H1 (cell line): Measurements from ENCODE around the gene KLHL33.

Source experiments
- CREB1 ChIP-seq: IDR thresholded peaks from 2 replicates; pipeline ENCODE4 v1.6.1; 2012; ENCODE audit warnings: inconsistent platforms
- CTCF ChIP-seq, 3 experiments: IDR thresholded peaks; 1 replicate in 2 of 3; 2 replicates in 1 of 3; pipeline versions ENCODE4 v1.5.1 to v1.6.1; 2011; ENCODE audit warnings: low read length in 3 of 3, mild to moderate bottlenecking in 3 of 3, inconsistent platforms in 2 of 3, low read depth in 1 of 3, moderate library complexity in 1 of 3; ENCODE audit not compliant: insufficient read depth in 1 of 3; ENCODE audit errors: control extremely low read depth in 1 of 3
- EP300 ChIP-seq, 2 experiments: IDR thresholded peaks; 1 replicate in 1 of 2; 2 replicates in 1 of 2; pipeline ENCODE4 v1.6.1; 2011 to 2012; ENCODE audit warnings: low read depth in 2 of 2, low read length in 2 of 2, mild to moderate bottlenecking in 2 of 2, borderline replicate concordance in 1 of 2, inconsistent platforms in 1 of 2, moderate library complexity in 1 of 2
- EZH2 ChIP-seq: fragments of 200-600 bp; sonication (generic); IDR thresholded peaks from 2 replicates; pipeline ENCODE4 v1.7.1; 2012; ENCODE audit warnings: low read depth, mild to moderate bottlenecking, moderate library complexity, low read length, inconsistent platforms; ENCODE audit not compliant: severe bottlenecking
- GABPA ChIP-seq: IDR thresholded peaks from 2 replicates; pipeline ENCODE4 v1.6.1; 2011; ENCODE audit warnings: mild to moderate bottlenecking, low read length, moderate library complexity, borderline replicate concordance; ENCODE audit not compliant: insufficient read depth
- RAD21 ChIP-seq, 2 experiments: IDR thresholded peaks in 1 of 2; conservative IDR thresholded peaks in 1 of 2; 2 replicates each; pipeline ENCODE4 v1.6.1; 2011; ENCODE audit warnings: low read depth in 2 of 2, low read length in 2 of 2, improper control_type of control experiment in 1 of 2, inconsistent platforms in 1 of 2, mild to moderate bottlenecking in 1 of 2, moderate library complexity in 1 of 2
- TAF1 ChIP-seq: IDR thresholded peaks from 2 replicates; pipeline ENCODE4 v1.6.1; 2011; ENCODE audit warnings: mild to moderate bottlenecking, low read depth, low read length
- TBP ChIP-seq: IDR thresholded peaks from 2 replicates; pipeline ENCODE4 v1.6.1; 2011; ENCODE audit warnings: low read depth, low read length, improper control_type of control experiment
- TF ChIP-seq, protein P1 (sequence below): IDR thresholded peaks from 2 replicates; pipeline ENCODE4 v1.6.1; 2012; ENCODE audit warnings: inconsistent platforms

DNA sequence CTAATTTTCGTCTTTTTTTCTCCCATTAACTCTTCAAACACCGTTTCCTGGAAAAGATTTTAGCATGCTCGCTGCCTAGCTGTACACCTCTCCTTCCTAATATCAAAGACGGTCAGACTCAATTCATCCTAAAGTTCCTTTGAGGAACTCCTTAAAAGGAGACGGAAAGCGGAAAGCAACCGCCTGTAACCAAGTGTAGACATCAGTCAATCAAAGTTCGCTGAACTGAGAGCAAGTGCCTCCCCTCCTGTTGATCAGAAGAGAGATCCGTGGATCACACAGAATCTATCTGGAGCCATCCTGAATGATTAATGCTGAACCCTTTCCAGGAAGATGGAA is 22.3 kb downstream of the KLHL33 start:
- TF ChIP-seq GABPA (no peak), CTCF (IDR thresholded peaks at IDR 0.05; ENCODE audit: control extremely low read depth in 1 of 3, insufficient read depth in 1 of 3, low read depth in 1 of 3, low read length in 3 of 3) (no peak), CREB1 (no peak), RAD21 (IDR thresholded peaks at IDR 0.05 in 1 of 2, conservative IDR thresholded peaks at IDR 0.05 in 1 of 2; ENCODE audit: low read depth in 2 of 2, low read length in 2 of 2) (no peak), TAF1 (no peak), TBP (no peak), EP300 (IDR thresholded peaks at IDR 0.05; ENCODE audit: borderline replicate concordance in 1 of 2, low read depth in 2 of 2, low read length in 2 of 2) (no peak), EZH2 (no peak)
- TF ChIP-seq, protein P1, sequence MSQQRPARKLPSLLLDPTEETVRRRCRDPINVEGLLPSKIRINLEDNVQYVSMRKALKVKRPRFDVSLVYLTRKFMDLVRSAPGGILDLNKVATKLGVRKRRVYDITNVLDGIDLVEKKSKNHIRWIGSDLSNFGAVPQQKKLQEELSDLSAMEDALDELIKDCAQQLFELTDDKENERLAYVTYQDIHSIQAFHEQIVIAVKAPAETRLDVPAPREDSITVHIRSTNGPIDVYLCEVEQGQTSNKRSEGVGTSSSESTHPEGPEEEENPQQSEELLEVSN = no peak
